ENCODE measurements around the gene LPAR1. TPM values are rescaled to one million over a fixed set of nuclear protein-coding genes. Genes with fewer than 3 reads are reported as not detected.

The LPAR1 gene
- total and polyA plus RNA-seq, 10 of the 15 experiments (the other 5 are each of a cell fraction or from before 2014, with no cell fraction given) = 3.3 to 12.9 (median 8.4) TPM

- TF ChIP-seq FOXM1 (IDR thresholded peaks at IDR 0.05; ENCODE audit: low read depth, low read length) (no peak), MEF2A (IDR thresholded peaks at IDR 0.05; ENCODE audit: insufficient read depth, low read depth, low read length) (no peak), RCOR1 (conservative IDR thresholded peaks at IDR 0.05; ENCODE audit: low read depth, low read length) (no peak), ZBTB11 (CRISPR knock-in tag; IDR thresholded peaks at IDR 0.05) (no peak), MXI1 (IDR thresholded peaks at IDR 0.05; ENCODE audit: low read depth, low read length) (no peak), IKZF2 (IDR thresholded peaks at IDR 0.05) (peak; percentile 53 to 61; a peak in 2 of 4 replicates), TCF3 (IDR thresholded peaks at IDR 0.05; ENCODE audit: borderline replicate concordance, insufficient read depth, low read depth, low read length) (no peak), BCL11A (IDR thresholded peaks at IDR 0.05; ENCODE audit: low read depth, low read length) (peak; percentile 15; the same call in 1 of the 2 replicates), DPF2 (IDR thresholded peaks at IDR 0.05) (0 out of 2 replicates have a peak, but pooled peaks have one; percentile 27)
These were observed 27.1 kb upstream of the LPAR1 start (continued) for GRCh38 chr9:111065414-111065813.

All from GM12878 (cell line).